ENCODE measurements around the gene HSPD1. TPM values are rescaled to one million over a fixed set of nuclear protein-coding genes. Genes with fewer than 3 reads are reported as not detected.
A peak's percentile ranks its signal among the peaks of the same experiment; 100 is the strongest.

HSPD1 gene
- total RNA-seq, 2 experiments from 2014 or later, result 154 to 157 TPM

- no peaks in the 10 kb centered on the region for H3K4me1 ChIP-seq (ENCODE audit: insufficient read depth, low read length)
- ChIA-PET POLR2A (interaction anchor here (3.1 kb wide), 1 partner anchor 11 kb away, joined by 12 read pairs; the partner anchor contains the start of gene SF3B1), CTCF (no interaction called here)
- no peak overlapping the region for H3K27ac Mint-ChIP-seq
- no peaks in the 10 kb centered on the region for H3K9me3 ChIP-seq (ENCODE audit: control insufficient read depth in 1 of 2, insufficient read depth in 1 of 2, low read length in 2 of 2)
- no peak overlapping the region for H3K4me3 ChIP-seq (ENCODE audit: low read length)
- H3K36me3 Mint-ChIP-seq (ENCODE audit: low read depth), result no peaks in the 10 kb centered on the region
- H3K27me3 Mint-ChIP-seq, result peaks cover 5% of the 10 kb centered on the region
- H3K36me3 ChIP-seq (ENCODE audit: insufficient read depth, low read length), result no peaks in the 10 kb centered on the region
- no peaks in the 10 kb centered on the region for H3K27me3 ChIP-seq (ENCODE audit: control insufficient read depth in 1 of 2, insufficient read depth in 2 of 2, low read length in 2 of 2)
- no peak overlapping the region for H3K4me3 Mint-ChIP-seq
- no peak overlapping the region for H3K27ac ChIP-seq (ENCODE audit: low read depth in 1 of 2, low read length in 2 of 2)
- H3K4me1 Mint-ChIP-seq (ENCODE audit: low read depth), result no peaks in the 10 kb centered on the region
- intact Hi-C loops (cut with DNase I, micrococcal nuclease), result no loop called here
- TF ChIP-seq, protein P1, sequence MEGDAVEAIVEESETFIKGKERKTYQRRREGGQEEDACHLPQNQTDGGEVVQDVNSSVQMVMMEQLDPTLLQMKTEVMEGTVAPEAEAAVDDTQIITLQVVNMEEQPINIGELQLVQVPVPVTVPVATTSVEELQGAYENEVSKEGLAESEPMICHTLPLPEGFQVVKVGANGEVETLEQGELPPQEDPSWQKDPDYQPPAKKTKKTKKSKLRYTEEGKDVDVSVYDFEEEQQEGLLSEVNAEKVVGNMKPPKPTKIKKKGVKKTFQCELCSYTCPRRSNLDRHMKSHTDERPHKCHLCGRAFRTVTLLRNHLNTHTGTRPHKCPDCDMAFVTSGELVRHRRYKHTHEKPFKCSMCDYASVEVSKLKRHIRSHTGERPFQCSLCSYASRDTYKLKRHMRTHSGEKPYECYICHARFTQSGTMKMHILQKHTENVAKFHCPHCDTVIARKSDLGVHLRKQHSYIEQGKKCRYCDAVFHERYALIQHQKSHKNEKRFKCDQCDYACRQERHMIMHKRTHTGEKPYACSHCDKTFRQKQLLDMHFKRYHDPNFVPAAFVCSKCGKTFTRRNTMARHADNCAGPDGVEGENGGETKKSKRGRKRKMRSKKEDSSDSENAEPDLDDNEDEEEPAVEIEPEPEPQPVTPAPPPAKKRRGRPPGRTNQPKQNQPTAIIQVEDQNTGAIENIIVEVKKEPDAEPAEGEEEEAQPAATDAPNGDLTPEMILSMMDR (IDR thresholded peaks at IDR 0.05), result no peak
- no peaks in the 10 kb centered on the region for H3K9me3 Mint-ChIP-seq
- ATAC-seq (ENCODE audit: poor library complexity) (no peak), DNase-seq (no peak)
Observed at GRCh38 chr2:197445746-197446145, 53.9 kb downstream of the HSPD1 start.

DNA sequence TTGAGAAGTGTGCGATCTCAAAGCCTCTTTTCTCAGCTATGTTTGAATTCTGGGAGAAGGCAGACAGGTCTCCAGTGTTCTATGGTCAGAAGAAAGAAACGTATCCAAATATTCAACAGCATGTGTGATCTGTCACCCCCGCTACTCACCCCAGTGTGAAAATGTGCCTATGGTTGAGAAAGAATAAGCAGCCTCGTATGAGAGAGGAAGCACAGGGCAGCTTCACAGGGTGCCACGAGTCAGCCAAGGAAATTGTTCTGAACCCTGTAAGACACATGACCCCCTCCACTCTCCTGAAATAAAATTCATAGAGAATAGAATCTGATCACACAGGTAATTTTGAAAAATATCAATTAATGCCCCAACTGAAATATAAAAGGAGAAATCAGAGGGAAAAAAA, 56.8 kb downstream of the HSPD1 start:
- intact Hi-C loops (cut with DNase I, micrococcal nuclease), result no loop called here
- ChIA-PET POLR2A (interaction anchor here (0.8 to 3.1 kb wide), 3 partner anchors 8 to 10 kb away, joined by 3 to 12 read pairs (median 9); partner anchors contain the start of genes COQ10B and SF3B1), CTCF (interaction anchor here (0.6 kb wide), 1 partner anchor 13 kb away, joined by 4 read pairs; no protein-coding TSS in a partner anchor)
- Histone ChIP-seq H3K36me3 (ENCODE audit: insufficient read depth, low read length) (no peaks in the 10 kb centered on the region), H3K27me3 (ENCODE audit: control insufficient read depth in 1 of 2, insufficient read depth in 2 of 2, low read length in 2 of 2) (no peaks in the 10 kb centered on the region), H3K27ac (ENCODE audit: low read depth in 1 of 2, low read length in 2 of 2) (no peak overlapping the region), H3K4me1 (ENCODE audit: insufficient read depth, low read length) (no peaks in the 10 kb centered on the region), H3K4me3 (ENCODE audit: low read length) (no peak overlapping the region), H3K9me3 (ENCODE audit: control insufficient read depth in 1 of 2, insufficient read depth in 1 of 2, low read length in 2 of 2) (no peaks in the 10 kb centered on the region)
- TF ChIP-seq, protein P1 (IDR thresholded peaks at IDR 0.05), result no peak
- Mint-ChIP-seq H3K27me3 (peaks cover 5% of the 10 kb centered on the region), H3K27ac (no peak overlapping the region), H3K36me3 (ENCODE audit: low read depth) (no peaks in the 10 kb centered on the region), H3K4me1 (ENCODE audit: low read depth) (no peaks in the 10 kb centered on the region), H3K4me3 (no peak overlapping the region), H3K9me3 (no peaks in the 10 kb centered on the region)
- ATAC-seq (ENCODE audit: poor library complexity) (no peak), DNase-seq (no peak)

- TF ChIP-seq, protein P1 (IDR thresholded peaks at IDR 0.05), result no peak
- Mint-ChIP-seq H3K4me3 (peak overlapping the region; percentile 76), H3K4me1 (ENCODE audit: low read depth) (peaks cover 36% of the 10 kb centered on the region), H3K9me3 (no peaks in the 10 kb centered on the region), H3K27ac (peak overlapping the region; percentile 71), H3K36me3 (ENCODE audit: low read depth) (peaks cover 24% of the 10 kb centered on the region), H3K27me3 (no peaks in the 10 kb centered on the region)
- Histone ChIP-seq H3K4me3 (ENCODE audit: low read length) (no peak overlapping the region), H3K4me1 (ENCODE audit: insufficient read depth, low read length) (peaks cover 14% of the 10 kb centered on the region), H3K36me3 (ENCODE audit: insufficient read depth, low read length) (no peaks in the 10 kb centered on the region), H3K9me3 (ENCODE audit: control insufficient read depth in 1 of 2, insufficient read depth in 1 of 2, low read length in 2 of 2) (no peaks in the 10 kb centered on the region), H3K27ac (ENCODE audit: low read depth in 1 of 2, low read length in 2 of 2) (no peak overlapping the region), H3K27me3 (ENCODE audit: control insufficient read depth in 1 of 2, insufficient read depth in 2 of 2, low read length in 2 of 2) (no peaks in the 10 kb centered on the region)
- intact Hi-C loops (cut with DNase I, micrococcal nuclease), result loop anchor here (2.0 to 10.0 kb wide), 4 partner anchors 61 to 857 kb away; partner anchors contain the start of genes HSPD1 (in 1 of the 2) and PGAP1 (in 1 of the 2)
- DNase-seq (no peak), ATAC-seq (ENCODE audit: poor library complexity) (no peak)
- ChIA-PET POLR2A (interaction anchor here (6.6 to 9.4 kb wide), 2 partner anchors 14 to 63 kb away, joined by 106 to 260 read pairs; partner anchors contain the start of genes COQ10B, HSPD1 and HSPE1), CTCF (no interaction called here)
Observed at GRCh38 chr2:197437380-197437779, 62.3 kb downstream of the HSPD1 start.

Other genes starting within 250 kb of the HSPD1 start
- gene ANKRD44, start 189.1 kb downstream of the HSPD1 start, total RNA-seq, result 100 to 1,000 TPM; 170 to 186 TPM
- 100 to 1,000 TPM; 498 to 529 TPM for gene SF3B1, start 64.8 kb downstream of the HSPD1 start, total RNA-seq
- 10 to 100 TPM; 53.4 to 55.3 TPM for gene COQ10B, start 46.3 kb downstream of the HSPD1 start, total RNA-seq
- gene HSPE1, start 539 bp upstream of the HSPD1 start, total RNA-seq, result 10 to 100 TPM; 50.8 to 56.2 TPM
- gene MOB4, start 16.2 kb upstream of the HSPD1 start, total RNA-seq, result 10 to 100 TPM; 28.4 to 29.8 TPM
- gene RFTN2, start 175.7 kb upstream of the HSPD1 start, total RNA-seq, result not detected
- gene MARS2, start 205.5 kb upstream of the HSPD1 start, total RNA-seq, result 1 to 10 TPM; 7.2 to 7.8 TPM

All from CD4-positive, alpha-beta T cell (primary cell).